Measurements from ENCODE around the gene IP6K1.
A peak's percentile ranks its signal among the peaks of the same experiment; 100 is the strongest.
"Not testable (repeated sequence)": the region's sequence is repeated elsewhere in the genome, so short reads cannot be mapped to it uniquely, and the experiment has no call there.

IP6K1 gene

DNA sequence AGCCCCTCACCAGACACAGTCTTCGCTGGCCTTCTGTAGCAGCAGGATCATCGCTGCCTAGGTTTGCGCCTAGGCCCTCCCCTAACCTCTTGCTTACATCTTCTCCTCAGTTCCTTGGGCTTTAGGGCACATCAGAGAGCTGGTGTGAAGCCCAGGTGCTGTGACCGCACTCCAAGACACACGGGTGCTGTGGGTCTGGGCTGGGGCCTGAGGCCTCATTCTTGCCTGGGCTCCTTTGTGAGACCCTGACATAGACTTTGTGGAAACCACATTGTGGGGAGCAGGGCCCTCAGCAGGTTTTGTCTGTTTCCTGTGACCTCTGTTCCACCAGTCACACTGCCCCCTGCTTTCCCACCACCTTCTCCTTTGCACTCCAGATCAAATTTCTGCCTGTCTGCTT is 74.9 kb downstream of the IP6K1 start:
- no peak for DNase-seq (ENCODE audit: low read depth)

DNA sequence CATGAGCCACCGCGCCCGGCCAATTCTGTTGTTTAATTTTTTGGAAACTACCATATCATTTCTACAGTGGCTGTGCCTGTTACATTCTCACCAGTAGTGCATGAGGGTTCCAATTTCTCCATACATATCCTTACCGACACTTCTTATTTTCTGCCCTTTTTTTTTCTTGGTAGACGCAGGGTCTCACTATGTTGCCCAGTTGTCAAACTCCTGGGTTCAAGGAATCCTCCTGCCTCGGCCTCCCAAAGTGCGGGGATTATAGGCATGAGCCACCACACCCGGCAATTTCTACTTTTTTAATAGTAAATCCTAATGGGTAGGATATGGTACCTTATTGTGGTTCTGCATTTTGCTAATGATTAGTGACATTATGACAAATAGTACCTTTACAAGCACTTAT is 76.5 kb downstream of the IP6K1 start:
- DNase-seq (ENCODE audit: low read depth), result no peak

DNA sequence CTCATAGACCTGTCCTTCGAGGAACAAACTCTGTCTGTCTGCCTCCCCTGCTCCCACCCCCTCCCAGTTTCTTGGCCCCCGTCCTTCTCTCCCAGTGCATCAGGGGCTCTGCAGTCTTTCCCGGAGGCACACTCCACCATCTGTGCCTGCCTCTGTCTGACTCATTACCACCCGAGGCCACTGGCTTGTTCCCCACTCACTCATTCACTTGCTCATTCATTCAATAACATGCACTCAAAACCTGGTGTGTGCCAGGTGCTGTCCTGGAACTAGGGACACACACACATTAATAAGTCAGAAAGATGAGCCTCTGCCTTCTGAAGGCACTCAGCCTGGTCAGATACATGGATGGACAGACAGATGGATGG is 79.2 kb downstream of the IP6K1 start:
- DNase-seq (ENCODE audit: low read depth), result no peak

- no peak for DNase-seq (ENCODE audit: low read depth)
These were observed 79.8 kb downstream of the IP6K1 start for GRCh38 chr3:49706456-49707112.

DNA sequence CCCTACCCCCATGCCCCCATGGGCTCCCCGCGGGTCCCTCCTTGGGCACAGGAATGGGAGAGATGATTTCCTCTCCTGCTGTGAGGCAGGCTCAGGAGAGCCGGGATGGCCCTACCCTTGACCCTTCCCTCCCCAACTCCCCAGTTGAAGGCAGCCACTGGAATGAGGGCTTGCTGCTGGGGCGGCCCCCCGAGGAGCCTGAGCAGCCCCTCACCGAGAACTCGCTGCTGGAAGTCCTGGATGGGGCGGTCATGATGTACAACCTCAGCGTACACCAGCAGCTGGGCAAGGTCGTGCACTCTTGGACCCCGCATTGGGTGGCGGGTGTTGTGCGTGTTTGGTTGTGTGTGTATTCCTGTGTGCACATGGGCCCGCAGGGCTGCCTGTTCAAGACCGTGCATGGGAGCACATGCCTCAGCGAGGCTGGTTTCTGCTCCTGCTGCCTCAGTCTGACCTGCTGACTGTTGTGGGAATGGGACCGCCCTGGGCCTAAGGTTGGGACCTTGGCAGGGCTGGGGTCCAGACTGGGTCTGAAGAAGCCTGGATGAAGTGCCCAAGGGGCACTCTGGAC is 80.9 kb downstream of the IP6K1 start:
- no peak for DNase-seq (ENCODE audit: low read depth)

DNA sequence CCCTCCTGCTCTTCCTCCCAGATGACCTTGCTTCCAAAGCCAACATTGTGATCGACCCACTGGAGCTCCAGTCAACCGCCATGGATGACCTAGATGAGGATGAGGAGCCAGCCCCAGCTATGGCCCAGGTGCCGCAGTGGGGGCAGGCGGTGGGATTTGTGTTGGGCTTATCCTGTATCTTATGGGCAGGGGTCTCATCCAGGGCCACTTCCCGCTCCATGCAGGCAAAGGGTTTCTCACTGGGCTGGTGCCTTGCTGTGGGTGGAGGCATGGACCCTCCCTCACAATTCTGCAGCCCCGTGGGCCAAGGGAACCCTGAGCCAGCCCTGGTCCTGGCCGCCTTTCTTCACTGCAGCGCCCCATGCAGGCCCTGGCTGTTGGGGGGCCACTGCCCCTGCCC is 81.7 kb downstream of the IP6K1 start:
- DNase-seq (ENCODE audit: low read depth), result no peak

DNA sequence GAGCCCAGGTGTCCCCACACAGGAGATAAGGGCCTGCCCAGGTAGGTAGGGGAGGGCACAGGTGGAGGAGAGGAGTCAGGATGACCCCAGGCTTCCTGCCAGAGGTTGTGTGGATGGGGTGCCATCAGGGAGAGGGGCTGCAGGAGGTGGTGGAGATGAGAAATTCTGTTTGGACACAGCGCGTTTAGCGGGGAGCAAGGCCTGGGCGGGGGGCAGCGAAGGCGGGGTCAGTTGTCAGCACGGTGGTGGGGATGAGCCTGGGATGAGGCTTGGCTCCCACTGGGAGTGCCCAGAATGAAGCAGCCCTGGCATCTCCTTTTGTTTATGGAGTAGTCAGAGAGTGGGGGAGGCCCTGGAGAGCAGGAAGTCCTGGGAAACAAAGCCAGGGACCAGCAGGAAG is 82.4 kb downstream of the IP6K1 start:
- no peak for DNase-seq (ENCODE audit: low read depth)

GRCh38 chr3:49703443-49703927 is 82.9 kb downstream of the IP6K1 start:
- DNase-seq (ENCODE audit: low read depth), result no peak

DNA sequence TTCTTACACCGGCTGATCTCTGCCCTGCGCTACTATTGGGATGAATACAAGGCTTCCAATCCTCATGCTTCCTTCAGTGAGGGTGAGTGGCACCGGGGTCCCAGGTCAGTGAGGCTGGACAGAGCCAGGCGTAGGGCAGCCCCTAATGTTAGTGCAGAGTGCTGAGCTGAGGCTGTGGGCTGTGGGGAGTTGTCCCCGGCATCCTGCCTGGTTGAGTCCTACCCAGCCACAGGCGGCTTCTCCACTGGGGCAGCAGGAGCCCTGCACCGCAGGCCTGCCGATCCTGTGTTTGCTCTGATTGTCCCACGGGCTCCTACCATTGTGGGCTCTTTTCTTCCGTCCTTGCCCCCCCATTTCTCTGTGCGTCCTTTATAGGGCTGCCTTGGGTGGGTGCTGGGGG is 83.7 kb downstream of the IP6K1 start:
- no peak for DNase-seq (ENCODE audit: low read depth)

GRCh38 chr3:49701388-49702077 is 84.8 kb downstream of the IP6K1 start:
- no peak for DNase-seq (ENCODE audit: low read depth)

- no peak for DNase-seq (ENCODE audit: low read depth)
These were observed 85.8 kb downstream of the IP6K1 start for GRCh38 chr3:49700453-49701128.

- no peak for DNase-seq (ENCODE audit: low read depth)
These were observed 86.3 kb downstream of the IP6K1 start for GRCh38 chr3:49700014-49700413.

DNA sequence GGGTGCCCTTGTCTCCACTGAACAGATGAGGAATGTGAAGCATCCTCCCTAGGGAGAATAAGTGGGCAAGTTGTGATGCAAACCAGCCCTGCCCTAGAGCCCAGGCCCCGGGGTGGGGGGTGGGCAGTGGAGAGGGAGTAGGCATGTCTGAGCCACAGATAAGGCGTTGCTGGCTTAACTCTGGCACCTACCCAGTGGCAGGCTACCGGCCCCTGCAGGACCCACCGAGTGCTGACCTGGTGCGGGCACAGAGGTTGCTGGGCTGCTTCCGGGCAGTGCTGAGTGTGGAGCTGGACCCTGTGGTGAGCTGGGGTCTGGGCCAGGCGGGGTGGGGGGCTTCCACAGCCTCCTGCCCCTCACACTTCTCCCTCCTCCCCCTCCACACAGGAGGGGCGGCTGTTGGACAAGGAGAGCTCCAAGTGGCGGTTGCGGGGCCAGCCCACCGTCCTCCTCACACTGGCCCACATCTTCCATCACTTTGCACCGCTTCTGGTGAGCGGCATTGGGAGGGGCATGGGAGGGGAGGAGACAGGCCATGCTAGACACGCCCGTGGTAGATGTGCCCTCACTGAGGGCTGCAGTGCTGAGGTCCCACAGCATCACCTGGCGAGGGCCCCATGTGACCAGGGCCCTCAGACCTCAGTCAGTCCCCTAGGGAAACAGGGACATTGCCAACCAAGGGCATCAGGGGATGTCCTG is 86.9 kb downstream of the IP6K1 start:
- no peak for DNase-seq (ENCODE audit: low read depth)

DNA sequence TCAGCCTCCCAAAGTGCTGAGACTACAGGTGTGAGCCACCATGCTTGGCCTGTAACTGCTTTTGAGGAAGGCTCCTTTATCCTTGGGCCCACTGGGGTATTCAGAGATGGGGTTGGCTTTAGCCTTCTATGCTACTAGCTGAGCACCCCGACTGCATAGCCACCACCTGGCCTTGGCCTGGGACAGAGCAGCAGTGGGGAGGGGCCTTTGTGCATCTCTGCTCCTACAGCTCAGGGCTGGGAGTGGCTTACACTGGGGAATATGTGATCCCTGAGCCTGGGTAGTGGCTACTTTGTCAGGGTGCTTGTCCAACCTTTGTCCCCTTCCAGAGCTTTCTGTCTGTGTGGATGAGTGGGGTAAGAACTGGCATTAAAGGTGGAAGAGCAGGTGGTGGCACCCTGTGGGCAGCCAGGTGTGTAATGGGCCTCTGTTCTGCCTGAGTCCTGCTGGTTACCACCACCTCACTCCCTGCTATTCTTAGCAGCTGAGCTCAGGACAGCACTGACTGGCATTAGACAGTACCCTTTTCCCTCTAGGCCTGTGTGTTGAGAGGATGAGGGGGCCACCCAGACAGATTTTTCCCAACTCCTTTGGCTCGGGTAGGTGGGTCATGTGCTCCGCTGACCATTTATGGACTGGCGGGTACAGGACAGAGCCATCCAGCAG is 90.9 kb downstream of the IP6K1 start:
- not testable (repeated sequence) for DNase-seq (ENCODE audit: low read depth)

DNA sequence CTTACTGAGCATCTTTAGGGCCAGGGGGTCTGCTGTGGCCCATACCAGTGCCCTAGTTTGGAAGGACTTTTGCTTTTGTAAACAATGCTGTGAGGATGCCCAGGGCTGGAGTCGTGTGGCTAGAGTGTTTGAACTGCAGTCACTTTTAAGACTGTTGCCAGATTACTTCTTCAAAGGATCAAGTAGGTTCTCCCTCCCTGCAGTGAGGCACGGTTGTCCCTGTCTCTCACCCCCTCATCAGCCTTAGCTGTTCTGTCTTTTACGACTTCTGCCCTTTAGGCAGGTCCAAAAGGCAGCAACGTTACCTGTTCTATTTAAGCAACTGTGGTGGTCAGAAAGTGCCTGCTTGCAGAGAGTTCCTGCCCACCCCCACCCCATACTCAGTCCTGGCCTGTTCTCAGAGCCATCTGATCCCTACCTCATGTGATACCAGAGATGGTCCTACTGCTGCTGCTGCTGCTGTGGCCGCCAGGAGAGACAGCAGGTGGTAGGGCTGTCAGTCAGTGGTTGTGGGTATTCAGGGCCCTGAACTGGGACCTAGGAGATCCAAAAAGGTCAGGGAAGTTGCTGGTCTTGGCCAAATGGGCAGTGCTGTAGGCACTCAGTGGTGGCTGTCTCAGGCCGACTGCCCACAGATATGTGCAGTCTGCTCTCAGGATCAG is 91.8 kb downstream of the IP6K1 start:
- DNase-seq (ENCODE audit: low read depth), result not testable (repeated sequence)

- DNase-seq (ENCODE audit: low read depth), result not testable (repeated sequence)
These were observed 94.9 kb downstream of the IP6K1 start for GRCh38 chr3:49691481-49691880.

GRCh38 chr3:49690856-49691255 is 95.5 kb downstream of the IP6K1 start:
- not testable (repeated sequence) for DNase-seq (ENCODE audit: low read depth)

- not testable (repeated sequence) for DNase-seq (ENCODE audit: low read depth)
These were observed 96.3 kb downstream of the IP6K1 start for GRCh38 chr3:49689908-49690624.

- peak; percentile 23 for DNase-seq (ENCODE audit: low read depth)
These were observed 97.1 kb downstream of the IP6K1 start, which contains the start of the genes MST1 and RNF123 for GRCh38 chr3:49689046-49689907. Gene MST1, minus strand, starts transcription at chr3:49689474. Its CDS starts 783 bp downstream, at chr3:49688691. Gene RNF123, plus strand, starts transcription at chr3:49689557. Its CDS starts 1,609 bp downstream, at chr3:49691166.

Data from non-pigmented ciliary epithelial cell (primary cell).